Esophagus mucosa (tissue), 1 donor: Measurements from ENCODE around the gene NR2F2. TPM values are rescaled to one million over a fixed set of nuclear protein-coding genes. Genes with fewer than 3 reads are reported as not detected.

ENCODE experiments used
- ATAC-seq: fragments of 200-7000 bp; cut with Tn5 transposase; one replicate; pipeline ENCODE4 v1.9.1; 2020
- total RNA-seq: library from RNA; stranded (reverse); gene quantifications from one replicate; pipeline ENCODE4 v1.2.4, GENCODE V29; 2023
- donor health status: DM: yes; HTN: yes; CAD: no.

Gene NR2F2
- total RNA-seq, 1 donor from 2014 or later, result 6.9 TPM

DNA sequence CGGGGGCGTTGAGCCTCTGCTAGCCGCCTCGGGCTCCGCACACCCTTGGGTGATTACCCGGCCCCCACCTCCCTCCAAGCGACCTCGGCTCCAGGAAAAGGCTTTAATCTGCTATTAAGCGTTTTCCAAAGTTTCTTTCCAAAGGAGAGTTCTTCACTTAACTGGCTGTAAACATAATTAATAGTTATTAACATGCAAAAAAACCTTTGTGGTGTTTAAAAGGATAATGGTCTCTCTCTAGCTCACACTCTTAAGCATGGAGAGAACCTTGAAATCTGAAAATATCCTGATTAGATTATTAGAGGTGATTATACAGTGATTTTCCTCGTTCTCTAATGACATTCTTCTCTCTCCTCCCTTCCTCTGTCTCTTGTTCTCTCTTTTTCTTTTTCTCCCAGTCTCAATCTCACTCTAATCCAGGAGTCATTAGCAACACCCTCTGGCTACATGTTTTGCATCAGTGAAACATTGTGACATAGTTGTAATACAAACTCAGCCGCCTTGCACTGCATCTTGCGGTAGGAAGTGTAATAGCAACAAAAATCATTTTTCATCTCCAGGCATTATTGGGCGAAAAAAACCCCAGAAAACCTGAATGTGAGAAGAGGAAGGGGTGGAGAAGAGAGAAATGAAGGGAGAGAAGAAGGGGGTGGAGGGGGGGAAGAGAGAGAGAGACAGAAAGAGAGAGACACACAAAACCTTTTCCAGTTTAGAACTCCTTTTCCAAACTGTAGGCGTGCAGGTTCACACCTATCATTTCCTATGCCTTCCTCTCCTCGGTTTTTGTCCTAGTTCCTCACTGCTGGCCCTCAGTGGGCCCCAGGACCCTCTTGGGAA is 24.4 kb downstream of the NR2F2 start:
- ATAC-seq, result peak; percentile 60

DNA sequence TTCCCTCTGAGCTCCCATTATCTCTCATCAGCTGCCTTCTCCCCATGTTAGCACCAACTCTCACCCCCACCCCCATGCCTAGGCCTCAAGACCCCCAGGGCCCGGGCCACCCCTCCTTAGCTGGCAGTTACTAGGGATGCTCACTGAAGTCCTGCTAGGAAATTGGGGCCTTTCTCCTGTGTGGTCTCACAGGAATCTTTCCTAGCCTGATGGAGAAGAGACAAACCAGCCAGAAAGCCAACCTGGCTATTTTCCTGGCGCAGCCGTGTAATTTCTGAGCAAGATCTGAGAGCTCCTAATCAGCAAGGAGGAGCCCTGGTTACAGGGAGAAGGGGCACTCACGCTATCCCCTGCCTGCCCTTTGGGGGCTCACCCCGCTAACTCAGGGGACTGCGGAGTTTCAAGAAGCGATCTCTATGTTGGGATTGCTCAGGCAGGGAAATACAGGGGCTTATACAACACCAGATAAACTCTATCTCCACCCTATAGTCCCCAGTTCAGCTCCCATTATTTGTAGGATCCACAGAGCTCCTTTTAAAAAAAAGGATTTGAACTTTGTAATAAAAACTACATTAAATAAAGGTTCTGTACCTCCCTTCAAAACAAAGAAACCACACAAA is 25.2 kb downstream of the NR2F2 start:
- no peak for ATAC-seq

DNA sequence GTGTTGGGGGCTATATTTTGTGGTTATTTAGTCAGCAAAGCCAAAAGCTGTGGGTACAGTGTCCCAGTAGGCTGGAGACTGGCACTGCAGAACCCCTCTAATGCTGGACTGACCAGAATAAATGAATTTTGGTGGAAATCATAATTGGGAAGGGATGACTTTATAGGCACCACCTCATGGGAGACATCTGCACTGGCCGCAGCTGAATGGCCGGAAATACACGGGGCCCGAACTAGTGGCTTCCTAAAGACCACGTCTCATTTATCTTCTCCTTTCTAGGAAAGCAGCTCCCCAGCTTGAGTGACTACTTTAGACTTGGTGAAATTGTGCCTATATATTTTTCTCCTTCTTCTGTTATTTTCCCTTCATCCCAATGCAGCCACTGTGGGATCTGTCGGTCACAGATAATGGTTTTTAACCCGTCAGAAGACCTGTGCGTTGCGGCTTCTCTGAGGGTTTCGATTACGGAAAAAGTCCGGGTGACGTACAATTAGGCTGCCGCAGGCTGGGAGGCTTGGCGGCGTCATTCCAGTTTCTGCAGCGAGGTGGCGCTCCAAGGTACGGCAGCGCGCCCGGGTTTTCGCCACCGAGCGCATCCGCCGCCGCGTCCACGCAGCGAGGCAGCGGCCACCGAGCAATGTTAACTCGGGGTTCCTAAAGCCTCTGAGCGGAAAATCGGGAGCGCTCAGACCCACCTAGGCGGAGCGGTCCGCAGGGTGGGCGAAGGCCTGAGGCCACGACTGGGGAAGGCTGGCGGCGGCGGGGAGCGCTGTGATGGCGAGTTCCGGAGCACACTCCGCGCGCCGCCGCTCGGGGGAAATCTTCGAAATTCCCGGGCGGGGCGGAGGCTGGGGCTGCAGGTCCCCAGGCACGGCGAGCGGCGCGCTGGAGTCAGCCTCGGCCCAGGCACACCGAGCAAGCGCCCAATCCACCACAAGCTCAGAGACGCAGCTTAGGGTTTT is 26.3 kb downstream of the NR2F2 start:
- peak; percentile 67 for ATAC-seq

DNA sequence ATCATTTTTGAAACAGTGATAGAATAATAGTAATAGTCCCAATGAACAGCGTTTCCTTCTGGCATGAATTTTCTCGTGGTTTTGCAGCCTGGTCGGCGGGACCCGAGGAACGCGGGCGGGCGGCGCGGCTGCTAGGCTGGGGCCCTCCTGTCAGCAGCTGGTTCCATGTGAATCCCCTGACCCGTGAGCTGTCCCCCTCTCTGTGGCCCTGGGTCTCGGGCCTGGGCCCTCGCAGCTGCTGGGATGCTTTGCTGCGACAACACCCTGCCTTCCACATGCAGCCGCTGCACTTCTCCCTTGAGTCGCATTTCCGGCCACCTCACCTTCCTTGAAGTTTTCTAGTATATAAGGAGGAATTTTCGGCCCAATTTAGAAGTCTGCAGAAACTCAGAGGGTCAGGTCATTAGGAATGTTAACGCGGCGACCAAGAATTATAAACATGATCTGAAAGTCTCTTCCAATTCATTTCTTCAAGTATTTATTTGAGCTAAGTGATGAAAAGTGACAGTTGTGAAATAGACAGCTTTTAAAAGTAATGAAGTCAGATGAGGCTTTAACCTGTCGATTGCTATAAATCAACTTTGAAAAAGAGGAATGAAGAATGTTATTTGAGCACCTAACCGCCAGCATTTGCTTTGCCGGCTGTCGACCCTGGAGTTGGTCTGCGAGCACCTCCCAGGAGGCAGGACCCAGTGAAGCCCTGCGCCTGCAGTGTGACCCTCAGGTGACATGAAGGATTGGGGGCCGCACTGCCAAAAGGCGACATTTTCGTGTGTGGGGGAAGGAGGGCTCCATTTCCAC is 27.7 kb downstream of the NR2F2 start:
- no peak for ATAC-seq

DNA sequence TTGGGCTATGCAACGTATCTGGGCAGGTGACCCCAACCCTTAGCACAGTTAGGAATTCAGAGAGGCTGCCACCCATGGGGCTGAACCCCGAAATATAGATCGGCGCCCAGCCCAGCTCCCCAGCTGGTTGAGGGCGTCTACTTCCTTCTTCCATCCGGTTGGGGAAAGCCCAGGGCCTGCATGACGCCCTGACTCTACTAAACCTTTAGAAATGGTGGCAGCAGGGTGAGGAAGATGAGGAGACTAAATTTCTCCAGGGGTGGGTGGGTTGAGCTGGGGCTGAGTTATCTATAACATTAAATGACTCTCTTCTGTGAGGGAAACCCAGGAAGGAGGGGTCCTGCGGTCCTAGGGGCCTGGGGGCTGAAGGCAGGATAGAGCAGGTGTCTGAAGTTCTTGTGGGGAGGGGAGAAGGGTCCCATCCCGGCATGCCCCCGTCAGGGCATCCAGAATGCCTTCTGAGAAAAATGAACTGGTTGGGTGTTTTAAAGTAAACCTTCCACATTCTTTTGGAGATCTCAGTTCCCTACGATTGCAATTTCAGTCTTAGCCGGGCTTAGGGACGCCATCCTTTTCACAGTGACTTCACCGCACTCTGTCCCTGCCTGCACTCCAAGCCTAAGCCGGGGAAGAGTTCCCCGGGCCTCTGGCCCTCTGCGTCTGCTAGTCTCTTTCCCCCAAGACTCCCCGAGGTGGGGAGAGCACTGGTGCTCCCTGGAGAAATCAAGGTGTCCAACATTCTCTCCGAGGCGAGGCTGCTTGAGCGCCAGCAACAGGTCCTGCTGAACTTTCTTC is 28.5 kb downstream of the NR2F2 start:
- ATAC-seq, result no peak

DNA sequence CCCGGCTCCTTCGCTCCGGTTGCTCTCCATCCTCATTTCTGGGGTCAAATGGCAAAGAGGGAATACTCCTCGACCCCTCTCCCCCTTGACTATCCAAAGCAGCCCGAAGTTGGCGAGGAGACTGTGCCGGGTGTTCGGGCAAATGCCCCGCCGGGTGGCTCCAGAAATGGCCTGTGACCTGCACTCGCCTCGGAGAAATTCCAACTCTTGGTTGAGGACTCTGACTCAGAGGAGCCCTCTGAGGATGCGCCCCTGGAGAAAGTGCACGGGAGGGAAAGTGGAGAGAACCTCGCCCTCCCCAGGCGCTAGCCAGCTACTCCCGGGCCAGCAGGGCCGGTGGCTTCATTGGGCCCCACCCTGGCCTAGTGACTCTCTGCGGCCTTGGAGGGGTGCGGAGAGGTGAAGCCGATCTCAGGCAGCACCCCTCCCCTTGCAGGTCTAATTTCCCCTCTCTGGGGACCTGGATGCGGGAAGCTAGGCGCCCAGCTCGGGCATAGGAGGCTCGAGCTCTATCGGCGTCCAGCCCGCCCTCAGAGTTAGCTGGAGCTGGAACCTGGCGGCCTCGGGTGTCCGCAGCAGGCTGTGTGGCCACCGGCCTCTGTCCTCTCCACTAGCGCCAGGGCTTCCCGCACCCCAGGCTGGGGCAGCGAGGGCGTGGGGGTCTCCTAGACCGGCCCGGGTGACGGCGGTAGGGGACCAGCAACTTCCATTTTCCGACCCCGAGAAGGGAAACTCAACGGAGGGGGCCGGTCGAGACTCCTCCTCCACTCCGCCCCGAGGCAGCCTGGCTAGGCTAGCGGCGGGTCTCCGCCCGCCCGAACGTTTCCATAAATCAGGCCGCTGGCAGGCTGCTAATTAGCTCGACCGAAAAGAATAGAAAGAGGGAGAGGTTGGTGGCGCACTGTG is 29.4 kb downstream of the NR2F2 start:
- ATAC-seq, result no peak

DNA sequence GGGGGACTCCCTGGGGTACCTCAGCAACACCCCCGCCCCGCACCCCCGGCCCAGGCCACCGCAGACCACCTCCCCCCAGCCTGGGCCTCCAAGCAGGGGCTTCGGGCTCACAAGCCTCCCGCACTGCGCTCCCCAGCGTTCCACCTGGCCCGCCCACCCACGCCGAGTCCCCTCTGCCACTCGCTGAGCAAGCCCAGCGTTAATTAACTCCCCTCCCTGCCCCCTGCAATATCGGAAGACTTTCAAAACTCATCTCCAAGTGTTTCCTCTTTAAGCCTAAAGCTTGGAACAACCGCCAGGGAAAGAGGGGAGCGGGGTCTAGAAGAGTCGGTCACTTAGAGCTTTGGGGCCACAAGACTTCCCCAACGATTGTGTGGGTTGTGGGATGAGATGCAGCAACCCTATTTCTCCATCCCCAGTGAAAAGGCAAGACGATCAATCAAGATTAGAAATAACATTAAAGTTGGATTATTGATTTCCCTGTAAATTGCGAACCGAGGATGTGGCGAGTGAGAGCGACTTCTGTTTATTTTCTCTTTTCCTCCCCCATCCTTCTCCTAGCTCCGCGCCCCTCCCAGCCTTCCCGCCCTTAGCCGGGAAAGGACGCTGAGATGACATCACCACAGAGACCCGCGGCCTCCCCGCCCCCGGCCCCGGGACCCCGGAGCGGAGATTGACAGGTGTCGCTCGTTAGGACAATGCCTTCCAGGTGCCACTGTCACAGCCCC is 30.2 kb downstream of the NR2F2 start:
- ATAC-seq, result no peak

DNA sequence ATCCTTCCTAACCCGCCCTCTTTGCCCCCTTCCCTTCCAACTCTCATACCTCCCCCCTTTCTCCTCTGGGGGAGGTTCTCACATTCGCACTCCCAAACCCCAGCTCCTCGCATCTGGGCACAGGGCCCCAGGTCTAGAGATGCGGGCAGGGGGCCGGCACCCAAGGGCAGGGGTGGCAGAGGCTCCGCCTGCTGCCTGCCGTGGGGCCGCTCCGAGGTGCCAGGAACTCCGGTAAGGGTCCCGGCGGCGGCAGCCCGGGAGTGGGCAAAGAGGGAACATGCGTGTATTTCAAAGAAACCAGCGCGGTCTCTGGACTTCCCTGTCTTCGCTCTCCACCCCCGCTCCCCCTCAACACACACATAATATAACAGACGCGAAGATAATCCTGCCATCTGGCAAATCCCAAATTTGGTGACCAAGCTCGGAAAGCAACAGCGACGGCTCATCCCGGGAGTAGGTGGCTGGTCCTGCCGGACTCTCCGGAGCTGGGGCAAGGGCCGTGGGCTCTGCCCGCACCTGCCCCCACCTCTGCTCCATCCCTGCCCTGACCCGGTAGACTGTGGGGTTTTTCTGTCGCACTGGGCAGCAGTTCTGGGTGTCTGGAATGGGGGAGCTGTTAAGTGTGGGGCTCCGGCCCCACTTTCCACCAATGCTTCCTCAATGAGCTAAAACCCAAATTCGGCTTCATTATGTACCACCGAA is 31.0 kb downstream of the NR2F2 start:
- ATAC-seq, result no peak

DNA sequence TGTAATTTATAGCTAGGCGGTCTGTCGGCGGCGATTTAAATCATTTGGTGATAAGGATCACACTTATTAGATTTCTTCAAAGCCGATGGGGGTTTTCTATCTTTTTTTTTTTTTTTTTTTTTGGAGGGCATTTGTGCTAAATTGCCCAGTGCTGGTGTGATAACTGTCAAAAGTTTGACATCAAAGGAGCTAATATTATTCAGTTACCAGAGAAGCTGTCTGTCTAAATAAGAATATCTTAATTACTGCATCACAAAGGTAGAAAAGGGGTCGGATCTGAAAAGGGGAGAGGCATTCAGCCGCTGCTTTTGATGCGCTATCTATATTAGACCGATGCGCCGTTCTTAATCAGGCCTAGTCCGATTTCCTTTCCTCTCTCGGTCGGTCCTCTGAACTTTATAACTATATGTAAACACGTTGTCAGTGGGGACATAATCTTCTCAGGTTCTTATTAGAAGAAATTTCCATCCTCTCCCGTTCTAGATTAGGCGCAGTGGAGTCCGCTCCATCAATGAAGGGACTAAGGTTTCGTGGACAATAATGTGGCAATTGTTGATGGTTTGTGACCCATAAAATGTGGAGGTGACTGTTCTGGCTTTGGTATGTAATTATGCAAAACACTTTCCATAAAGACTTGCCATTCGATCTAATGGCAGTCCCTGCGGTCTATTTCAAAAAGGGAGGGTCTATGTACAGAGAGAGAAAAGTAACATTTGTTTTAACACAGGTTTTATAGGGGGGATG is 31.7 kb downstream of the NR2F2 start:
- ATAC-seq, result no peak

DNA sequence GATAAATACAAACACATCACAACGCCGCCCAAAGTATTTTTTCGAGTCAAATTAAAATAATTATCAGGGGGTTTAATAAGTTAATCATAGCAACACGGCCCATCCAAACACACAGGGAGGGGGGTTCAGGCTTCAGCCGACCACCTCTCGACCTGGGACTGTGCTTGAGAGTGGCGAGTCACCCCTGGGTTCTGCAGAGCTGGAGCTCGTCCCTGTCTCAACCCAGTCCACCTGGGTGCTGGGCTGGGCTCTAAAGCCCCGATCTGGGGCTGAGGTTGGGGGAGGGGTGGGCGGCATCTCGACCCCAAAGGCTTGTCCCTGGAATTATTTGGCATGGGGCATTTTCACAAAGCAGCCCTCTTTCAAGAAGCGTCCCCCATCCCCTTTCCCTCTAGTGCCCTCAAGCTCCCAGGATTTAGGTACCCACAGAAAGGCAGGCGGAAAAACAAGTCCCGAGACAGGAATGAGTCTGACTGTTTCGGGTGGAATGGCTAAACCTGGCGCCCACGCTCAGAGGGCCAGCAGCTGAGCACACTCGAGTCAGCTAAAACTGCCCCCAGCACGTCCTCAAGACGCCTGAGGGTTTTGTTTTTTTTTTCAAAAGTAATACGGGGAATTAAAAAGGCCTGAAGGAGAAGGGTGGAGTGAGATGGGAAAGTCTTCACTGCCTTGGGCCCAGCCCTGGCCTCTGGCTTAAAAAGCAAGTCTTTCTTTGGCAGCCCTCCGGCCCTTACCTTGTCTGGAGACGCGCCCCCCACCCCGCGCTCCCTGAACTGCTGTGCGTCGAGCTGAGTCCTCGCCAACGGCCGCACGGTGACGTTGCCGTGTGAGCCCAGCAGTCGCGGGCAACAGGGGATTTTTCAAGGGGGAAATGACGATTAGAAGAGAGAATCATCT is 32.5 kb downstream of the NR2F2 start:
- no peak for ATAC-seq

DNA sequence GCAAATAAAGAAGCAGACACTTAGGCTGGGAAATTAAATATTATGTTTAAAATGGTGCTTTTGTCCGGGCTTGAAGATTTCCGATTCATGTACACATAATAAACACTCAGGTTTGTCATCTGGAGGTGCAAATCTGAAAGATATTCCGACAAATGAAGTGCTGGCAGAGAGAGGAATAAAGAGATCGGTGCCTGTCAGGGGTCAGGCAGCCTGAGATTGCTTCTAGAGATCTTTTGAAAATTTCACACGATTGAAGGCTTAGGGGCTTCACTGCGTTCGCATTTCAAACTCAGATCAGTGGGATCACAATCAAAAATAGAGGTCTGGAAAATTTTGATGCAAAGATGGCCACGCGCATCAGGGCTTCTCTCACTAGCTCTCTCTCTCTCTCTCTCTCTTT is 33.2 kb downstream of the NR2F2 start:
- ATAC-seq, result no peak

DNA sequence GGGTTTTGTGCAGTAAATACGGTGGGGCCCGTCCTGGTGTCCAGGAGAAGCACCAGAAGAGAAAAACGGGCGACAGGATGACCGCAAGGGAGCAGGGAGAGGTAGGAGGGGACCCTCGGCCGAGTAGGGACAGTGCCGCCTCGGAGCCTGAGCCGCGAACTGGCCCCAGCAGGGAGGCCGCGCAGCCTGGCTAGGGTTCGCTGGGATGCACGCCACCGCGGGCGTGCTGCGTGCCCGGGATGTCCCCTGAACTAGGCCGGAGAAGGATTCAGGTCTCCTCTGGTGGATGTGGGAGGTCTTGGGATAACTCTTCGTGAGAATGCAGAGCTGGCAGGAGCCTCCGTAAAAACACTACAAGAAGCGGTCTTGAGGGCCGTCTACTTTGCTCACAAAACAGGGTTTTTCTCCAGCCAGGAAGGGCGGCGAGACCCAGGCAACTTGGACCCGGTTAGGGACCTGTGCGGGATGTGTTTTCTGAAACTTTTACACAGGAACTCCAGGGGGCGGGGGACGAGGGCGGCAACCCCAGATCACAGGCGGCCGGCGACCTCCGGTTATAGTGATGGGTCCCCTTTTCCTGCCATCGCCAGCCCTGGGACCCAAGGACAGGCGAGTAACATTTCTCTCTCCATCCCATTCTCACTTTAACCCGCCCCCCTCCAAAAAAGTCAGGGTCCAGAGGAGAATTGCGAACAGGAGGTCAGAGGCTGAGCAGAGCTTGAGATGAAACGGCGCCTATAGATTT is 35.5 kb downstream of the NR2F2 start:
- ATAC-seq, result no peak

DNA sequence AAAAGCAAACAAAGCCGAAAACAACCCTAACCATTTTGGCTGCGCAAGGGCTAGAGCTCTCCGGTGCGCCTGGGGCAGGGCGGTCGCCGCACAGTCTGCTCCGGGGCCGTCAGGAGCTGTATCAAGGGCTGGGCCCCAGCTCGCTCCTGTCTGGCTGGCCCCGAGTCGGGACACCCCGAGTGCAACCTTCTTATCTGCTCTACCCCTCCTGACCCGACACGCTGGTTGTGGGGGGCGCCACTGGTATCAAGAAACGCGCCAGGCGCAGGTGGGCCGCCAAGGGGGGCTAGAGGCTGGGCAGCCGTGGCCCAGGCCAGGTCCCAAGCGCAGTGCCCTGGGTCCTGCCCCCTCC is 36.0 kb downstream of the NR2F2 start:
- ATAC-seq, result no peak

DNA sequence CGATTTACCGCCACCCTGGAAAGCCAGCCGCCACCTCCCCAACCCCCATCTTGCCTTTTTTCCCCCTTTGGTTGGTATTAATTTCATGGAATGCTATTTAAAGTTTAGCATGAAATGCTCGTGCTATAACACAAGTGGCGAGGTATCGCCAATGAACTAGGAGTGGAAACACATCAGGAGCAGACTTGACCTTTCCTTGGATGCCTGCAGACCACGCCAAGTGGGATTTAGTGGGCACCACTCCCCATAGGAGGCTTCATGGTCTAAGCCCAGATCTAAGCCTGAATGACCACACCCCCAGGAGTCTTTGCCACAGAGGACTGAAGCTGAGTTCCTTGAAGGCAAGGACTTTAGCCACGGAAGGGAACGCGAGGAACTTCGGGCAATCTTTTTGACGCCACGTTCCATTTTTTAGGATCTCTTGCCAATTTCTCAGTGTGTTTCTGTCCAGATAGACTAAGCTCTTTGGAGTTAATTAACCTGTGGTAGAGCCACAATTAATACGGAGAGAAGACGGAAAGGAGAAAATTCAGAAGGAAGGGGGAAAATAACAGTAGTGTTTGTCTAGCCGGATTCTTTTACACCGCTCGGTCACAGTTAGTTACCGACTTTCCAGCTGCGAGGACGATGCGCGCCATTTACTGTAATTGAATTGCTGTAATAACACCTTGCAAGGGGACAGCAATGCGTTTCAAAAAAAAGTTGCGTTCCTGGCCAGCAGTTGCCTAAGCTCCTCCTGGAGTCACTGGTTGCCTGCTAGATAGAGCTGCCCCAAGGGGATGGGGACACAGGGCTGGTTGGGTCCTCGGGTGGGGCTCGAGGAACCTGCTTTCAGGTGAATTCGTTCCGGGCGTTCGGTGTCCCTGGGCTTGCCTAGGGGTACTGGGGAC is 37.1 kb downstream of the NR2F2 start:
- ATAC-seq, result no peak

DNA sequence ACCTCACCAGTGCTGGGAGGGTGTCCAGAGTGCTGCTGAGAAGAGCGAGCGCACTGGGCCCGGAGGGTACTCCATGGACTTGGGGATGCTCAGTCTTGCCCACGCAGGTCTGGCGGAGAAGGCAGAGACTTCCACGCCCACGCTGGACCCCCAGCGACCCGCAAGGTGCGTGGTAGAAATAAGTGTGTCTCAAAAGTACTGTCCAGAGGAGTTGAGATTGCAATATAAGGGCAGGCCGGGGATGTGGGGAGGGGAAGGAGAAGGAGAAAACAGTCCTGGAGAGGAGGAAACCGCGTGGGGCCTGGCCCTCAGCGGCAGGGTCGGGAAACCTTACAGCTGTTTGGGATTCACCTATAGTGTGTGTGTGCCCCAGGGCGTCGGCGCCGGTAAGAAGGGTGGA is 38.9 kb downstream of the NR2F2 start:
- ATAC-seq, result no peak
